Heart left ventricle (tissue), 13 donors: ENCODE measurements around the gene PDE11A.

ENCODE experiments used
- POLR2A ChIP-seq, 2 donors: fragments of 450-650 bp; IDR thresholded peaks; one replicate each; pipeline ENCODE4 v1.6.1; 2017; ENCODE audit warnings: antibody characterized with exemption in 2 of 2, mild to moderate bottlenecking in 2 of 2, moderate library complexity in 2 of 2
- TF ChIP-seq, protein P1 (sequence below), 12 donors: fragments of 200-600 bp; sonication (generic) in 4 of 12; IDR thresholded peaks; one replicate each; pipeline versions ENCODE4 v1.5.0 to v1.8.0; 2018 to 2022; ENCODE audit warnings: antibody characterized with exemption in 12 of 12, mild to moderate bottlenecking in 5 of 12
- donor health status: ischemic (EF 13 %, LVEDD 7.1; RV severe dilation, severe dysfunction).
- donor health status: DM: no; HTN: yes; CAD: no.
- donor health status: DM: no; HTN: no; CAD: no.
- donor health status: ischemic (EF 25% LVEDD 6.9; RV normal size, moderate dysfunction).
- donor health status: ischemic (EF 25% LVEDD 5.7; RV mildly dilated, moderate dysfunction).
- donor health status: ischemic (EF 35%, LVEDD 5.7; RV mildly dilated, moderate dysfunction).
- donor health status: nonischemic (EF 11% LVEDD 7.7; RV severe dilation, severe dysfunction).
- donor health status: DM: yes; HTN: yes; CAD: no.
- donor health status: PGD.
- donor health status: ischemic (EF 29% LVEDD 5.4; RV normal size, mild dysfunction).
- donor health status: nonischemic (EF 23%, LVEDD 6.1; RV moderate dilation, normal function).

DNA sequence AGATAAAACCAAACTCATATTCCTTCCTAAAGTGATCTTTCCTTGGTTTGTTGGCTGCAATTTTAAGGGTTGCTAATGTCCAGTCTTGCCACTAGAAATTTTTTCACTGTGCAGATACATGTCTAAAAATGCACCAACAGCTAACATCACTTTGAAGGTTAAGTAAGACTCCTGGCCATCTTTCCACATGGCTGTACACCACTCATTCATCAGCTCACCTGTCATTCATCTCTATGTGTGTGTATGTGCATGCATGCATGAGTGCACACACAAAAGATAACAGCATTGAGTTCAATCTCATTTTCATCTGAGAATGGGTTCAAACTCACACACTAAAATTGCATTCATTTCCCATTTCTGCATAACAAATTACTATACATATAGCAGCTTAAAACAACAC is 203.8 kb downstream of the PDE11A start:
- TF ChIP-seq POLR2A (IDR thresholded peaks at IDR 0.05): no peak
- TF ChIP-seq, protein P1, sequence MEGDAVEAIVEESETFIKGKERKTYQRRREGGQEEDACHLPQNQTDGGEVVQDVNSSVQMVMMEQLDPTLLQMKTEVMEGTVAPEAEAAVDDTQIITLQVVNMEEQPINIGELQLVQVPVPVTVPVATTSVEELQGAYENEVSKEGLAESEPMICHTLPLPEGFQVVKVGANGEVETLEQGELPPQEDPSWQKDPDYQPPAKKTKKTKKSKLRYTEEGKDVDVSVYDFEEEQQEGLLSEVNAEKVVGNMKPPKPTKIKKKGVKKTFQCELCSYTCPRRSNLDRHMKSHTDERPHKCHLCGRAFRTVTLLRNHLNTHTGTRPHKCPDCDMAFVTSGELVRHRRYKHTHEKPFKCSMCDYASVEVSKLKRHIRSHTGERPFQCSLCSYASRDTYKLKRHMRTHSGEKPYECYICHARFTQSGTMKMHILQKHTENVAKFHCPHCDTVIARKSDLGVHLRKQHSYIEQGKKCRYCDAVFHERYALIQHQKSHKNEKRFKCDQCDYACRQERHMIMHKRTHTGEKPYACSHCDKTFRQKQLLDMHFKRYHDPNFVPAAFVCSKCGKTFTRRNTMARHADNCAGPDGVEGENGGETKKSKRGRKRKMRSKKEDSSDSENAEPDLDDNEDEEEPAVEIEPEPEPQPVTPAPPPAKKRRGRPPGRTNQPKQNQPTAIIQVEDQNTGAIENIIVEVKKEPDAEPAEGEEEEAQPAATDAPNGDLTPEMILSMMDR (IDR thresholded peaks at IDR 0.05): no peak
